ENCODE results near the gene ASGR1. TPM values are rescaled to one million over a fixed set of nuclear protein-coding genes. Genes with fewer than 3 reads are reported as not detected.
A peak's percentile ranks its signal among the peaks of the same experiment; 100 is the strongest.
"Not testable (repeated sequence)": the region's sequence is repeated elsewhere in the genome, so short reads cannot be mapped to it uniquely, and the experiment has no call there.

The ASGR1 gene
- polyA plus RNA-seq, 1 donor = 2.3 TPM

DNA sequence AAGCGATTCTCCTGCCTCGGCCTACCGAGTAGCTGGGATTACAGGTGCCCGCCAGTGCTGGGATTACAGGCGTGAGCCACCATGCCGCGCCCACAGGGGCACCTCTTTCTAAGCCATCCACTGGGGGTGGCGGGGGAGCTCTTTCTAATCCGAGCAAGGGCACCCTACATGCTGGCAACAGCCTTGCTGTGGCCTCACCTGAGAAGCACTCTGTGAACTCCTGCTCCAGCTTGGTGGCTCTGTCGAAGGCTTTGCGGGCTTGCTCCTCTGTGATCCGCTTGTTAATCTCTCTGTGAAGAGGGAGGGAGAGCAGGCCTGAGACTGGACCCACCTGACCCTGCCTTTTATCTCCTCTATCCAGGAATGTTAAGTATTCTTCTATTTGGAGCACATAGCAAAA, 11.9 kb upstream of the ASGR1 start:
- no peak for DNase-seq (ENCODE audit: low read depth)

- DNase-seq (ENCODE audit: low read depth) = no peak
These were observed 11.2 kb upstream of the ASGR1 start for GRCh38 chr17:7190276-7190917.

GRCh38 chr17:7186241-7186640, 7.1 kb upstream of the ASGR1 start:
- no peak for DNase-seq (ENCODE audit: low read depth)

DNA sequence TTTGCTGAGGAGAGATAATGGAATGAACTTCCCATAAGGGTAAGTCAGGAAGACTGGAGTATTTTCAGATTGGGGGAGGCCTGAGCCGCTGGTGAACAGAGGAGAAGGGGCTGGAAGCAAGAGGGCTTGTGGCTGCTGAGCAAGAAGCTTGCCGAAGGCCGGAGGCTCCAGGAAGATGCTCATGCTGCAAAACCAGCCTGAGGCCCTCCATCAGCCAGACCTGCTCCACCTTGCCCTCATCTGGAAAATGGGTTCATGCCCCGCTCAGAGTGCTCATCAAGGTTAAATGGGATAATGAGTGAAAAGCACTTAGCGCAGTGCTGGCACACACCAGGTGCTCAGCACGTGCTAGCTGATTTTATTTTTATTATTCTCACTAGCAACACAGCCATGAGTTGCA, 5.5 kb upstream of the ASGR1 start:
- DNase-seq (ENCODE audit: low read depth) = no peak

GRCh38 chr17:7184091-7184488, 4.9 kb upstream of the ASGR1 start:
- no peak for DNase-seq (ENCODE audit: low read depth)

- DNase-seq (ENCODE audit: low read depth) = no peak
These were observed 4.4 kb upstream of the ASGR1 start for GRCh38 chr17:7183433-7184090.

- not testable (repeated sequence) for DNase-seq (ENCODE audit: low read depth)
These were observed 2.9 kb upstream of the ASGR1 start for GRCh38 chr17:7182101-7182500.

- no peak for DNase-seq (ENCODE audit: low read depth)
These were observed 225 bp downstream of the ASGR1 start for GRCh38 chr17:7178973-7179316.

GRCh38 chr17:7177954-7178477, 1.2 kb downstream of the ASGR1 start:
- DNase-seq (ENCODE audit: low read depth) = no peak

DNA sequence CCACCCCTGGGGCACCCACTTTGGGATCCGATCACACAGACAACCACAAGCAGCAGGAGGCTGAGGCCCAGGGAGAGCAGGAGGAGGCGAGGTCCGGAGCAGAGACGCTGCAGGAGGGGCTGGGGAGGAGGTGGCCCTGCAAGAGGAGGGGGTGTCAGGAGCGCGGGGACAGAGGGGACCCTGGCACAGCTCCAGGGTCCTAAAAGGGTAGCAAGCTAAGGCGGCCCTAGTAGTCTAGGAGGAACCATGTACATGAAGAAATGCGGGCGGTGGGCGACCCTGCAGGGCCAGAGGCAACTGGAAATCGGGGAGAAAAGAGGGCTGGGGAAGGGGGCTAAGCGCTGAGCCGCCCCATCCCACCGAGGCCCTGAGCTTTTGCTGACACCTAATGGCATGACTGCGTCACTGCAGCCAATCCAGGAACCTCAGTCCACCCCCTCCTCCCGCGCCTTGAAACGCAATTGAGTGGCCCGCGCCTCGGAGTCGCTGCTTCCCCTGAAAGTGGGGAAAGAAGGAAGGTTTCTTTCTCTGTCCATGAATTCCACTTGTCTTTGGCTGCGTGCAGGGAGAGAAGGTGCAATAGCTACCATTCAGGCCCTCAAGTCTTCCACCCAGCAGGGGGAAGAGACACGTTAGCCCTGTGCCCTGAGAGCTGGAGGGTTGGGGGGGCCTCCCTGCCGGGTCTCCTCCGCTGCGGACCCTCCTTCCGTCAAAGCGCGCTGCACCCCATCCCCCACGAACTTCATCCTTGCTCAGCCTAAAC, 1.8 kb downstream of the ASGR1 start:
- peak; percentile 48 for DNase-seq (ENCODE audit: low read depth)

DNA sequence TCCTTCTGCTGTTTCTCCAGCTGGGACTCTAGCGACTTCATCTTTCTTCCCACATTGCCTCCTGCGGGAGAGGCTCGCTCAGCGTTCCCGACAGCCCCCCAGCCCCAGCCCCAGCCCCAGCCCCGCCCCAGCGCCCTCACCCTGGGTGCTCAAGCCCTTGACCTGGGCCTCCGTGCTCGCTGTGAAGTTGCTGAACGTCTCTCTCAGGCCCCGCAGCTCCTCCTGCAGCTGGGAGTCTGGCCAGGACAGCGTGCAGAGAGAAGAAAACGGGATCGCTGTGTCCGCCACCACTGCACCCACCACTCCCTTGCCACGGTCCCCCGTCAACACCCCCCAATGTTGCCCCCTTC, 2.4 kb downstream of the ASGR1 start:
- no peak for DNase-seq (ENCODE audit: low read depth)

- no peak for DNase-seq (ENCODE audit: low read depth)
These were observed 2.9 kb downstream of the ASGR1 start for GRCh38 chr17:7176107-7176840.

DNA sequence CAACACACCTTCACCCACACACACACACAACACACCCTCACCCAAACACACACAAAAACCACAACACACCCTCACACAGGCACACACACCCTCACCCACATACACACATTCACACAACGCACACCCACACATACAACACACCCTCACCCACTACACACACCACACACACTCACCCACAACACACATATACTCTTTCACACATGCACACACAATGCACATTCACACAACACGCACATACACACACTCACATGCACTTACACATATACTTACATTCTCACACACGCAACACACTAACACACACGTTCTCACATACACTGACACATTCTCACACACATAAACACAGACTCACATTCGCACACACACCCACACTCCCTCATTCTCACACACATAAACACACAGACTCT, 3.8 kb downstream of the ASGR1 start:
- no peak for DNase-seq (ENCODE audit: low read depth)

DNA sequence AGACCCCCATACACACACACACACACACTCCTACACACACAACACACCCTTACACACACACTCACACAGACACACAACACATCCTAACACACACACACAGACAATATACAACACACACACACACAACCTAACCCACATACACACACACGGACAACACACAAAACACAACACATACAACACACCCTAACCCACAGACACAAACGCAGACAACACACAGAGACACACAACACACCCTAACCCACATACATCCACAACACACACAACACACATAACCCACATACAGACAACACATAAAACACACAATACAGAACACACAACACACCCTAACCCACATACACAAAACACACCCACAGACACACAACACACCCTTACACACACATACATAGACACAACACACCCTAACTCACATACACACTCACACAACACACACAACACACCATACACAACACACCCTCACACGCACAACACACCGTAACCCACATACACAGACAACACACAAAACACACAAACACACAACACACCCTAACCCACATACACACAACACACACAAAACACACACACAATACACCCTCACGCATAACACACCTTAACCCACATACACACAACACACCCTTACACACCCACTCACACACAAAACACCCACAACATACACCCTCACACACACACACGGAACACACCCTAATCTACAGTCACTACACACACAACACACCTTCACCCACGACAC, 4.4 kb downstream of the ASGR1 start:
- no peak for DNase-seq (ENCODE audit: low read depth)

- no peak for DNase-seq (ENCODE audit: low read depth)
These were observed 5.2 kb downstream of the ASGR1 start for GRCh38 chr17:7173687-7174602.

DNA sequence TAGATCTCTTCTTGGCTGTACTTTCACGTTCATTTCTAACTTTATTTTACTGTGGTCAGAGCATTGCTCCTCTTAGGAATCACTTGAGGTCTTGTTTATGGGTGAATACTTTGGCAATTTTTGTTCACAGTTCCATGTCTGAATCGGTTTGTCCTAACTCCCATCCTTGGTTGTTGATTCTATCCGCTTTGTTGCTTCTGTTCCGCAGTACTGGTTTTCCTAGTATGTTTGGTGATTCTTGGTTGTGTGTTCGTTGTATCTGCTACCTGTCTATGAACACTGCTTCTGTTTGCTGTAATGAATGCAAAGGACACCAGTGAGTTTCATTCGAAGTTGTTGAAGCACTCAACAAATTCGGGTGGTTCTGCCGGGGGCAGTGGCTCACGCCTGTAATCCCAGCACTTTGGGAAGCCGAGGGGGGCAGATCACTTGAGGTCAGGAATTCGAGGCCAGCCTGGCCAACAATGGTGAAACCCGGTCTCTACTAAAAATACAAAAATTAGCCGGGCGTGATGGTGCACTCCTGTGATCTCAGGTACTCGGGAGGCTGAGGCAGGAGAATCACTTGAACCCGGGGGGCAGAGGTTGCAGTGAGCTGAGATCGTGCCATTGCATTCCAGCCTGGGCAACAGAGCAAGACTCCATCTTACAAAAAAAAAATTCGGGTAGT, 6.5 kb downstream of the ASGR1 start:
- not testable (repeated sequence) for DNase-seq (ENCODE audit: low read depth)

DNA sequence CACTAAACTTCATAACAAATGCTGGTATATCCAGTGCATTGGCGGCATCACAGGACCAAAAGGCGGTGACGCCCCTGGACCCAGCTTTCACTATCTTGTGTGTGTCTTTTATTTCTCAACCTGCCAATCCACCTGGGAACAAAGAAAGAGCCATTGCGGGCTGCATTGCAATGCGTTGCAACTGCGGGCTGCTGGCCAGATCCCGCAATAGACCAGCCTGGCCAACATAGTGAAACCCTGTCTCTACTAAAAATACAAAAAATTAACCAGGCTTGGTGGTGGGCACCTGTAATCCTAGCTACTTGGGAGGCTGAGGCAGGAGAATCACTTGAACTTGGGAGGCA, 9.6 kb downstream of the ASGR1 start:
- DNase-seq (ENCODE audit: low read depth) = not testable (repeated sequence)

GRCh38 chr17:7168841-7169564, 10.2 kb downstream of the ASGR1 start:
- DNase-seq (ENCODE audit: low read depth) = not testable (repeated sequence)

- no peak for DNase-seq (ENCODE audit: low read depth)
These were observed 11.3 kb downstream of the ASGR1 start for GRCh38 chr17:7167832-7168231.

Data from forelimb muscle (tissue), 1 donor.